Suprapubic skin (tissue), 4 donors: Measurements from ENCODE around the gene PPBP. TPM values are rescaled to one million over a fixed set of nuclear protein-coding genes. Genes with fewer than 3 reads are reported as not detected.

ENCODE experiments used
- DNase-seq, 2 donors: peaks; one replicate each; pipeline ENCODE4 v3.0.0-alpha.2; 2019; ENCODE audit warnings: low spot score in 2 of 2
- H3K27ac ChIP-seq: fragments of 200-600 bp; sonication (generic); one replicate; pipeline ENCODE4 v1.5.1; 2019
- H3K27me3 ChIP-seq: fragments of 200-600 bp; sonication (generic); one replicate; pipeline ENCODE4 v1.5.1; 2019
- H3K36me3 ChIP-seq: fragments of 200-600 bp; sonication (generic); one replicate; pipeline ENCODE4 v1.5.1; 2019
- H3K4me1 ChIP-seq: fragments of 200-600 bp; sonication (generic); one replicate; pipeline ENCODE4 v1.5.1; 2019
- H3K4me3 ChIP-seq: fragments of 200-600 bp; sonication (generic); one replicate; pipeline ENCODE4 v1.5.1; 2019; ENCODE audit warnings: mild to moderate bottlenecking
- H3K9me3 ChIP-seq: fragments of 200-600 bp; sonication (generic); one replicate; pipeline ENCODE4 v1.5.1; 2019
- CTCF ChIP-seq, 2 donors: fragments of 200-600 bp in 1 of 2; fragments of 450-650 bp in 1 of 2; sonication (generic) in 1 of 2; IDR thresholded peaks; one replicate each; pipeline ENCODE4 v1.5.1; 2016 to 2019; ENCODE audit warnings: antibody characterized with exemption in 2 of 2, mild to moderate bottlenecking in 1 of 2, moderate library complexity in 1 of 2
- EP300 ChIP-seq: sonication (generic); formaldehyde crosslinking; IDR thresholded peaks from one replicate; pipeline ENCODE4 v1.6.1; 2017; ENCODE audit warnings: antibody characterized with exemption
- POLR2A ChIP-seq, 2 donors: fragments of 450-650 bp; IDR thresholded peaks; one replicate each; pipeline ENCODE4 v1.6.1; 2017; ENCODE audit warnings: antibody characterized with exemption in 2 of 2, mild to moderate bottlenecking in 2 of 2, moderate library complexity in 2 of 2
- POLR2AphosphoS5 ChIP-seq, 3 donors: sonication (generic); formaldehyde crosslinking; IDR thresholded peaks; one replicate each; pipeline ENCODE4 v1.6.1; 2017; ENCODE audit warnings: antibody characterized with exemption in 3 of 3
- WGBS: methylation state at CpG from one replicate; pipeline ENCODE4 v1.1.5; 2018; 5-methylcytosine and 5-hydroxymethylcytosine counted together
- total RNA-seq, 4 donors: library from RNA; depleted of rRNA; stranded (reverse); fragments of >200 nt; gene quantifications; one replicate each; pipeline ENCODE4 v1.1.0, GENCODE V29; 2016

PPBP gene
- total RNA-seq, 4 donors from 2014 or later = not detected

GRCh38 chr4:74030285-74030684 is 42.3 kb upstream of the PPBP start:
- H3K36me3 ChIP-seq = no peaks in the 10 kb centered on the region
- no peak overlapping the region for H3K4me3 ChIP-seq
- TF ChIP-seq CTCF (IDR thresholded peaks at IDR 0.05) (no peak), EP300 (no peak), POLR2AphosphoS5 (IDR thresholded peaks at IDR 0.05) (no peak), POLR2A (IDR thresholded peaks at IDR 0.05) (no peak)
- H3K9me3 ChIP-seq = no peaks in the 10 kb centered on the region
- H3K27me3 ChIP-seq = peaks cover 3% of the 10 kb centered on the region
- no peak overlapping the region for H3K27ac ChIP-seq
- no peaks in the 10 kb centered on the region for H3K4me1 ChIP-seq
- DNase-seq = no peak

- no peak overlapping the region for H3K4me3 ChIP-seq
- H3K27ac ChIP-seq = no peak overlapping the region
- no peak for DNase-seq
- H3K4me1 ChIP-seq = no peaks in the 10 kb centered on the region
- no peak for TF ChIP-seq CTCF (IDR thresholded peaks at IDR 0.05)
- TF ChIP-seq POLR2AphosphoS5 (IDR thresholded peaks at IDR 0.05) = no peak
- no peak for TF ChIP-seq POLR2A (IDR thresholded peaks at IDR 0.05)
- no peak for TF ChIP-seq EP300
- H3K9me3 ChIP-seq = no peaks in the 10 kb centered on the region
- H3K27me3 ChIP-seq = peaks cover 3% of the 10 kb centered on the region
- H3K36me3 ChIP-seq = no peaks in the 10 kb centered on the region
- 56% methylated on average over 1 of the region's 1 CpG for WGBS
Observed at GRCh38 chr4:74028504-74028903, 40.5 kb upstream of the PPBP start.

- H3K9me3 ChIP-seq = no peaks in the 10 kb centered on the region
- DNase-seq = no peak
- H3K4me3 ChIP-seq = no peak overlapping the region
- no peaks in the 10 kb centered on the region for H3K4me1 ChIP-seq
- no peaks in the 10 kb centered on the region for H3K36me3 ChIP-seq
- no peaks in the 10 kb centered on the region for H3K27me3 ChIP-seq
- 80% methylated on average over 2 of the region's 2 CpGs for WGBS
- H3K27ac ChIP-seq = no peak overlapping the region
- TF ChIP-seq EP300 (no peak), CTCF (IDR thresholded peaks at IDR 0.05) (no peak), POLR2A (IDR thresholded peaks at IDR 0.05) (no peak), POLR2AphosphoS5 (IDR thresholded peaks at IDR 0.05) (no peak)
Observed at GRCh38 chr4:74023709-74024108, 35.7 kb upstream of the PPBP start.

- Histone ChIP-seq H3K4me1 (no peaks in the 10 kb centered on the region), H3K4me3 (no peak overlapping the region), H3K9me3 (no peaks in the 10 kb centered on the region), H3K27me3 (no peaks in the 10 kb centered on the region), H3K36me3 (no peaks in the 10 kb centered on the region), H3K27ac (no peak overlapping the region)
- WGBS = 48% methylated on average over 2 of the region's 2 CpGs
- no peak for DNase-seq
- TF ChIP-seq CTCF (IDR thresholded peaks at IDR 0.05) (no peak), POLR2A (IDR thresholded peaks at IDR 0.05) (no peak), EP300 (no peak), POLR2AphosphoS5 (IDR thresholded peaks at IDR 0.05) (no peak)
Observed at GRCh38 chr4:74021601-74022000, 33.6 kb upstream of the PPBP start.

- no peak for DNase-seq
- TF ChIP-seq POLR2A (IDR thresholded peaks at IDR 0.05) = no peak
- no peak for TF ChIP-seq POLR2AphosphoS5 (IDR thresholded peaks at IDR 0.05)
- no peak for TF ChIP-seq CTCF (IDR thresholded peaks at IDR 0.05)
- Histone ChIP-seq H3K9me3 (no peaks in the 10 kb centered on the region), H3K27me3 (no peaks in the 10 kb centered on the region), H3K4me3 (no peak overlapping the region), H3K27ac (no peak overlapping the region), H3K4me1 (no peaks in the 10 kb centered on the region), H3K36me3 (no peaks in the 10 kb centered on the region)
- 79% methylated on average over 3 of the region's 3 CpGs for WGBS
Observed at GRCh38 chr4:74018771-74019170, 30.8 kb upstream of the PPBP start.
